GM19468 (cell line): ENCODE results near the gene COL5A3.
"Not testable (repeated sequence)": the region's sequence is repeated elsewhere in the genome, so short reads cannot be mapped to it uniquely, and the experiment has no call there.

Experiments
- ATAC-seq: cut with Tn5 transposase; IDR thresholded peaks from one replicate; pipeline ENCODE4 v1.9.1; 2021; ENCODE audit warnings: mild to moderate bottlenecking, moderate library complexity, moderate number of reproducible peaks; ENCODE audit not compliant: unreplicated experiment; ENCODE audit errors: extremely low read depth

Gene COL5A3

DNA sequence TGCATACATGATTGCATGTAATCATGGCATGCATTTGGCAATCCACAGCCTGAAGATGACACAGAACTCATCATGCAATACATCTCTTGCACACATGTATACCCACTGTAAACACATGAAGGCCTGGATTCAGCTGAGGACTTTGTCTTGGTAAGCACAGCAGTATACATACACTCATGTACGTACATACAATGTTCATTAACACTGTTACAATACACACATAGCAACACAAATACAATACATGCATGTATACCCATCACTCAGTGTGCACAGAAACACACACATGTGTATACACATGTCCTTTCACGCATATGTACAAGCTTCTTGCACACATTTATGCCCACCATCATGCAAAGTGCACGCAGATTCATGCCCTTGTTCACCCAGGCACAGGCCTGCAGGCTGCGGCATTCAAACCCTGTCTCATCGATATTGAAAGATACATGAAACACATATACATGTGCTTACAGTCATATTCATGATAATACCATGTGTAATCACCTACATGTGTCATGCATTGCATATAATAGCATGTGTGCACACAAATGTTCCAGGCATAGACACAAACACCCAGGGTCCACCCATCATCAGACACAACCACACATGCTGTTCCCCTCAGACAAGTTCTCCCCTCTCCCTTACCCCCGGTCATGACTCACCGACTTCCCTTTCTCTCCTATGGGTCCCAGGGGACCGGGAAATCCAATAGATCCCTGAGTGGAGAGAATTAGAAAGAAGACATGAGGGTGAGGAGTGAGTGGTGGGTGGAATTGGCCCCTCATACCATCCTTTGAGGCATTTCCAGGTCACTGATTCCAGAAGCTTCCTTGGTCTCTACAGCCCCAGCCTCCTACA is 28.7 kb downstream of the COL5A3 start:
- ATAC-seq: no peak

DNA sequence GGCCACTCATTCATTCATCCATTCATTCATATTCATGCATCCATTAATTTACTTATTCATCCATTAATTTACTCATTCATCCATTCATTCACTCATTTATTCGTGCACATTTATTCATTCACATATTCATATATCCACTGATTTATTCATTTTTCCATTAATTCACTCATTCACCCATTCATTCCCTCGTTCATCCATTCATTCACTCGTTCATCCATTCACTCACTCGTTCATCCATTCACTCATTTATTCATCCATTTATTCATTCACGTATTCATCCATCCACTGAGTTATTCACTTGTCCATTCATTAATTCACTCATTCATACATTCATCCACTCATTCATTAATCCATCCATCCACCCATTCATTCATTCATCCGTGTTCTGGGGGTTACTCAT is 38.2 kb downstream of the COL5A3 start:
- ATAC-seq: no peak

DNA sequence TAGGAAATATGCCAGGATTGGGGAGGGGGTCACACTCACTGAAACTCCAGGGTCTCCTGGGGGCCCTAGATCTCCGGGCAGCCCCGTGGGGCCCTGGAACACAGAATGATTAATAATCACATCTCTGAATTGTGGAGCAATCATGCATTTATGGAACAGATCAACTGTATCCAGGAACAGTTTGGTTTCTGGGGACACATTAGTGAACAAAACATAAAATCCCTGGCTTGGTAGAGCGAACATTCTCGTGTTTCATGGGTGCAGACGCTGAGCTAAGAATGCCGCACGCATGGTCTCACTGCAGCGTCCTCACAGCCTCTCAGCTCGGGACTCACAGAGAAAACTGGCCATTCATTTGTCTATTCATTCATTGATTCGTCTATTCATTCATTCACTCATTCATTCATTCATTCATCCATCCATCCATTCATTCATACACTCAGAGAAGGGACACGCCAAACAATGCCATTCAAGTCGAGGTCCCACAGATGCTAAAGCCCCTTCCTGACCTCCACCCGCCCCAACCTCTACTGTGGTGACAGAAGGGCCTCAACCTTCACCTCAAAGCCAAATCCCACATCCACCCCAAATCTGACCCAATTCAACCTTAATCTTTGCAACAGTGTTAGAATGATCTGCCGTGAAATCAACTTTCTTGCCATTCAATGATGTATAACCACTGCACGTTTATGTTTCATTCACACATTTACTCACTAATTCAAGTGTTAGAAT is 39.0 kb downstream of the COL5A3 start:
- ATAC-seq: no peak

DNA sequence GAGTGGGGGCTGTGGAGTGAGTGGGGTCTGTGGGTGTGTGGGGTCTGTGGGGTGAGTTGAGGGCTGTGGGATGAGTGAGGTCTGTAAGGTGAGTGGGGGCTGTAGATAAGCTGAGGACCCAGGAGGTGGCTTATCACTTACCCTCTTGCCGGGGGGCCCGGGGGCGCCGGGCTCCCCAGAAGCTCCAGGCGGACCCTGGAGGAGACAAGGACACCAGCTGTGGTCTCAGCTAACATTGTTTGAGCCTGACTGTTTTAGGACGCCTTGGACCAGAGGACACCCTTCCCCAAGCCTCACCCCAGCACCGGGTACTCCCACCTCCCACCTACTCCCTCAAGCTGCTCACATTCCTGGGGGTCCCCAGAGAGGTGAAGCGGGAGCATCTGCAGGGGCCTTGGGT is 39.8 kb downstream of the COL5A3 start:
- ATAC-seq: no peak

DNA sequence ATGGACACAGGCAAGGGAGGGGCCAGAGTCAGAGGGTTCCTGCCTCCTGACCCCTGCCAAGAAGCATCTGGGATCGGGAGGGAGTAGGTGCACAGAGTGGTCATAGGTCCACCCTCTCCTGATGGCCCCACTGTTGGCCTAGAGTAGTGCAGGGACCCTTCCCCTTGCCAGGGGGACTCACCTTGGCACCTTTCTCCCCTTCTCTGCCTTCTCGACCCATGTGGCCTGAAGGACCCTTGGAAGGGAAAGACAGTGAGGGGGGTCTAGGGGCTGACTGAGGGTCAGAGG is 40.7 kb downstream of the COL5A3 start:
- ATAC-seq: no peak

DNA sequence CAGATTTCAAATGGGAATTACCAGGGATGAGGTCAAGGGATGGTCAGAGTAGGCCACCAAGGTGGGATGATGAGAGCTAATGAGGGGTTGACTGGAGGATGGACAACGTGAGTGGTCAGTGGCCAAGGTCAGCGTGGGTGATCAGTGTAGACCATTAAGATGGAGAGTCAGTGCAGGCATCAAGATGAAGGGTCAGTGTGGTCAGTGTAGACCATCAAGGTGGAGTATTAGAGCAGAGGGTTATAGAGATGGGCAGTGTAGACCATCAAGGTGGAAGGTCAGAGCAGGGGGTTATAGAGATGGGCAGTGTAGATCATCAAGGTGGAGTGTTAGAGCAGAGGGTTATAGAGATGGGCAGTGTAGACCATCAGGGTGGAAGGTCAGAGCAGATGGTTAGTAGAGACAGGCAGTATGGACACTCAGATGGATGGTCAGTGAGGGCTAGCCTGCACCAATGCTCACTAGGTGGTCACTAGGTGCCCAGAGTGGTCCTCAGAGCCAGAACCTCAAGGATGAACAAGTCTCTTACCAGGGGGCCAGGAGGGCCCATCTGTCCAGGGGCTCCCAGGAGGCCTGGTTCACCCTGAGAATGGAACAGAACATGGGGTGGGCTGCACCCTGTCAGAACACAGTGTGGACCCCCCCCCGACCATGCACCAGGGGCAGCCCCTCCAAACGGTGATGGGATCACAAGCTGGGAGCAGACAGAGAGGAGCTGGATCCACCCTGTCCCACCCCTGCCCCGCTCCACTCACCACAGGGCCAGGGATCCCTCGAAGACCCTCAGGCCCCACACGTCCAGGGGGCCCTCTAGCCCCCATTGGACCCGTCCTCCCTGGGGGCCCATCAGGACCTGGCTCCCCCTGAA is 41.2 kb downstream of the COL5A3 start:
- no peak for ATAC-seq

DNA sequence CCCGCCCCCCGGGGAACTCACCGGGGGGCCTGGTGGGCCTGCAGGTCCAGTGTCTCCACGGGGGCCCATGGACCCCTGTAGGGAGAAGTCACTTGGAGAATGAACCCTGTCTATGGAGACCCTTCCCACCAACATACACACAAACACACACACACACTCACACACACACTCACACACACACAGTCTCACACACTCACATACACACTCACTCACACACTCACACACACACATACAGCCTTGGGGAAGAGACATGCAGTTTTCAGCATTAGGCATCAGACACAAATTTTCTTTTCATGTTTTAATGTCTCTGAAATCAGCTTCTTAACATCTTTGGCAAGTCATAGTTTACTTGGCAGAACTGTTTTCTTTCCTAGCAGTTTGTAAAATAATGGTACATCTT is 43.0 kb downstream of the COL5A3 start:
- ATAC-seq: no peak

DNA sequence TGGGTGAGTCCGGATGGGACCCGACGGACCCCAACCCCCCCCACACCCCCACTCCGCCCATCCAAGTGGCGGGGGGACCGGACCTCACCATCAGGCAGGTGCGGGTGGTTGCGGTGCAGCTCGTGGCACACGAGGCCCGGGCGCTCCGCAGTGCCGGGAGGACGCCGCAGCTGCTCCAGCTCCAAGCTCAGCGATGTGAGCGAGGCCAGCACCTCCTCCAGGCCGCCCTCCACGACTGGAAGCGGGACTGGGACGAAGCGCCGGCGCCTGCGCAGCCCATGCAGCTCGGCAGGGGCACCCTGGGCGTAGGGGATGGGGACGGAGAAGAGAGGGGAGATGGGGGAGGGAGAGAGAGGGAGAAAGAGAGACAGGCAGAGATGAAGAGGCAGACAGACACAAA is 43.9 kb downstream of the COL5A3 start:
- ATAC-seq: no peak

DNA sequence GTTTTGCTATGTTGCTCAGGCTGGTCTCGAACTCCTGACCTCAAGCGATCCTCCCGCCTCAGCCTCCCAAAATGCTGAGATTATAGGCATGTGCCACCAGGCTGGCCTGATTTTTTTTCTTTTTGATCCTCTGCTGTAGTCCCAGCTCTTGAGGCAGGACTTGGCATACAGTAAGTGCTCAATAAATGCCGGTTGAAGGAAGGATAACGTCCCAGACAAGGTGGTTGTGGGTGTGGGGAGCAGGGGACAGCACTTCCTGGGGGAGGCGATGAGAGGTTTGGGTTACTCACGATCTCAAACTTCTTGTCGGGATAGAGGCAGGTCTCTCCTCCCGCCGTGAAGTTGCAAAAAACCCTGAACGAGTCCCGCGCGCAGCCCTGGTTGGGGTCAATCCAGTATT is 44.3 kb downstream of the COL5A3 start:
- ATAC-seq: no peak

DNA sequence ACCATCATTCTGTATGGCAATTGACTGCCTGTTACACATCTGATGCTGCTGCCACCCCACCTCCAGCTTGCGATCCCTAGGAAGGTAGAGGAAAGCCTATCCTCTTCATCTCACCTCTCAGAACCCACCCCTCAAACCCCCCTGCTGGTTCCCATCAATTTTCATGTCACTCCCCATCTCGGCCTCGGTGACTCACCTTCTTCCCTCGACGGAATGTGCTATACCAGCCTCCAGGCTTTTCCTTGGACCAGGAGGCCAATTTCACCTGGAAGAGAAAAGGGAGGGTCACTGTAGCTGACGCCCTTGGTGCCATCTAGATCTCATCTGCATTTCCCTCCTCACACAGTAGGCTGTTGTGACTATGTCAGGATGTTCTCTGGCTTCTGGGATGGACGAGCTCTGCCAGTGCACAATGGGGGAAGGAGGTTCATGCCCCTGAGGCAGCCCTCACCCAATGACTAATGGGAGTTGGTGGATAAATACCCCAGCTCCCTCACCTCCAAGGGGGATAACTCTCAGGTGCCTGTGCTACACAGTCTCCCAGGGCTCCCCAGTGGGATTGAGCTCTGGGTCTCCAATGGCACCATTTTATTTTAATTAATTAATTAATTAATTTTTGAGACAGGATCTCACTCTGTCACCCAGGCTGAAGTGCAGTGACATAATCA is 47.5 kb downstream of the COL5A3 start:
- no peak for ATAC-seq

DNA sequence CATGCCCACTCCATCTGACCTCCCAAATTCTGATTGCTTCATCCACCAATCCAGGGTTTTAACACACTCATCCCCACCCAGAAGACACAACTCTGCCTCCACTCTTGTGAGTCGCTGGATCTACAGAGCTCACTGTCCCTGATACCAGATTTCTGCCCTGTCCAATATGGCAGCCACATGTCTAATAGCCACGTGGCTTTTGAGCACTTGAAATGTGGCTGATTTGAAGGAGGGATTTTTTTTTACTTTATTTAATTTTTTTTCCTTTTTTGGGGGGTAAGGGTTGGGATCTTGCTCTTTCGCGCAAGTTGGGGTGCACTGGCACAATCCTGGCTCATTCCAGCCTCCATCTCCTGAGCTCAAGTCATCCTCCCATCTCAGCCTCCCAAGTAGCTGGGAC is 49.2 kb downstream of the COL5A3 start:
- ATAC-seq: no peak

DNA sequence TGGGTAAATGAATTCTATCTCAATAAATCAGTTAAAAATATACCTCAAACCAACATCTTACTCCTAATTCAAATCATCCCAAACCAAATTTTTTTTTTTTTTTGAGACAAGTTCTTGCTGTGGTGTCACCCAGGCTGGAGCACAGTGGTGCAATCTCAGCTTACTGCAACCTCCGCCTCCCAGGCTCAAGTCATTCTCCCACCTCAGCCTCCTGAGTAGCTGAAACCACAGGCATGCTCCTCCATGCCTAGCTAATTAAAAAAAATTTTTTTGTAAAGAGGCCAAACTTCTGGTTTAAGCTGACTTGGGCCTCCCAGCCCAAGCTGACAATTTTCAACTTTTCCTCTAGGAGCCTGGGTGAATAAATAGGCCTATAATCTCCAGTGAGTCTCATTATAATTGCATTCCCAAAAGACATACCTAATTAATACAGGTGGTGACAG is 51.9 kb downstream of the COL5A3 start:
- ATAC-seq: no peak

DNA sequence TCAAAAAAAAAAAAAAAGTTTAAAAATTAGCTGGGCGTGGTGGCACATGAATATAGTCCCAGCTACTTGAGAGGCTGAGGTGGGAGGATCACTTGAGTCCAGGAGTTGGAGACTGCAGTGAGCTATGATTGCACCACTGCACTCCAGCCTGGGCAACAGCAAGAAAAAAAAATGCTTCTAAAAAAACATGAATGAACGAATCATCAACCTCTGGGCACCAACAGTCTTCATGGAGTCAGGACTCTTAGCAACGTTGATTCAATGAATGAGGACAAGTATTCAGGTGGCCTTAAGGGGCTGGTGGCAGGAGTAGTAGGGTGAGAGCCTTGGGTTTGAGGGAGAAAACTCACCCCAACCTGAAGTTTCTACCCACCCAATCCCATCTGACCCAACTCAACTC is 53.3 kb downstream of the COL5A3 start:
- no peak for ATAC-seq

DNA sequence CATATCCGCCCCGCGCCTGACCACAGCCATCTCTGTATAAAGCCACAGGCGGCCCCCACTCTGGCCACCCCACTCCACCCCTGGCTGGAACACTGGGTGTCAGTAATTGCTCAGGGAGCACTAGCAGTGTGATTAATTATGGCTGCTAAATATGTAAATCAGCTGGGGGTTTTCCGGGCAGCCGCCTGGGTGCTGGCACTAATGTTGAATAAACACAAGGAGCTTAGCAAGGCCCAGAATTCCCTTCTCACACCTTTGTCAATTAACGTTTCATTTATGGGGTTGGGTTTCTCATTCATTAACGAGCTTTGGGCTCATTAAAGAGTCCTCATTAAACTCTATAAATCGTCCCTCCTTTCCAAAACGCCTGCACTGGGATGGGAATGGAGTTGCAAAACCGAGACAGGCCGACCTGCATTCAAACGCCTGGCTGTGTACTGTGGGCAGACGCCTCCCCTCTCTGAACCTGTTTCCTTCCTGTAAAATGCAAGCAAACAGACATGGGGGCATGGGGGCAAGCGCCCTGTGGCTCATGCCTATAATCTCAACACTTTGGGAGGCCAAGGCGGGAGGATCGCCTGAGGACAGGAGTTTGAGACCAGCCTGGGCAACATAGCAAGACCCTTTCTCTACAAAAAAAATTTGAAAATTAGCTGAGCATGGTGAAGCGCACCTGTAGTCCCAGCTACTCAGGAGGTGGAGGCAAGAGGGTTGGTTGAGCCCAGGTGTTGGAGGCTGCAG is 56.3 kb downstream of the COL5A3 start:
- no peak for ATAC-seq

DNA sequence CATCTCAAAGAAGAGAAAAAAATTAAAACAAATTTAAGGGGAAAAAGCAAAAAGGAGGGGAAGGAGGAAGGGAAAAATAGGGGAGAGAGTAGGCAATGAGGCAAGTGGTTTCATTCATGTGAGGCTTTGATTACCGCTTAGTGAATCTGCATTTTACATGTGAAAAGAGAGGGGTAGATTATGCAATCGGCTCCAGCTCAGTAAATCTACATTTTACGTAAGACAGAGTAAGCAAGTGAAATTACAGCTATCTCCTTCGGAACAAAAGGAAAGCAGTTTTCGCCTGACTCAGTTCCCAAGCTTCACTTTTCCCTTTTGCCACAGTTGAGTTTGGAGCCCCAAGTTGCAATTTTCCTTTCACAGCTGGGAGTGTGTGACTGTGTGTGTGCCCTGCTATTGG is 58.0 kb downstream of the COL5A3 start:
- no peak for ATAC-seq

DNA sequence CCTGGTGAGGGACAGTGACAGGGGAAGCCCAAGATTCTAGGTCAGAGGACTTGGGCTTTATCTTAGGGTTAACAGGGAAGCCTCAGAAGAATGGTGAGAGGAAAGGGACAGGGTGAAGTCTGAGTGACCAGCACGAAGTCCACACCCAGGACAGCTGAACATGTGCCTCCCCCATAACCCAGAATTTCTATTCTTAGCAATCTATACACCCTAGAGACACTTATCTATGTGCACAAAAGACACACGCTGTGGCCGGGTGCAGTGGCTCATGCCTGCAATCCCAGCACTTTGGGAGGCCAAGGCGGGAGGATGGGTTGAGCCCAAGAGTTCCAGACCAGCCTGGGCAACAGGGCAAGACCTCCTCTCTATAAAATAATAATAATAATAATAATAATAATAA is 62.9 kb downstream of the COL5A3 start:
- ATAC-seq: no peak

DNA sequence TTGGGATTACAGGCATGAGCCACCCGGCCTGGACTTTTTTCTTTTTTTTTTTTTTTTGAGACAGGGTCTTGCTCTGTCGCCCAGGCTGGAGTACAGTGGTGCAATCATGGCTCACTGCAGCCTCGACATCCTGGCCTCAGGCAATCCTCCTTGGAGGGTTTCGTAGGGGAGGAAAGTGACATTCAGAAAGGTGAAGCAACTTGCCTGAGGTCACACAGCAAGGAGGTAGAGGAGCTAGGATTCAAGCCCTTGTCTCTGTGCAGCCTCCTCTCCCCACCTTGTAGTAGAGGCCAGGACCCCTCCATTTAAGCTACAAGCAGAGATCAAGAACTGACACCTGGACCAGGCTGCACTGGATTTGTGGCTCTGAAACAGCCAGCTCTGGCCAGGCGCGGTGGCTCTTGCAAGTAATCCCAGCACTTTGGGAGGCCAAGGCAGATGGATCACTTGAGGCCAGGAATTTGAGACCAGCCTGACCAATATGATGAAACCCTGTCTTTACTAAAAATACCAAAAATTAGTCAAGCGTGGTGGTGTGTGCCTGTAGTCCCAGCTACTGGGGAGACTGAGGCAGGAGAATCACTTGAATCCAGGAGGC is 63.7 kb downstream of the COL5A3 start:
- ATAC-seq: not testable (repeated sequence)

DNA sequence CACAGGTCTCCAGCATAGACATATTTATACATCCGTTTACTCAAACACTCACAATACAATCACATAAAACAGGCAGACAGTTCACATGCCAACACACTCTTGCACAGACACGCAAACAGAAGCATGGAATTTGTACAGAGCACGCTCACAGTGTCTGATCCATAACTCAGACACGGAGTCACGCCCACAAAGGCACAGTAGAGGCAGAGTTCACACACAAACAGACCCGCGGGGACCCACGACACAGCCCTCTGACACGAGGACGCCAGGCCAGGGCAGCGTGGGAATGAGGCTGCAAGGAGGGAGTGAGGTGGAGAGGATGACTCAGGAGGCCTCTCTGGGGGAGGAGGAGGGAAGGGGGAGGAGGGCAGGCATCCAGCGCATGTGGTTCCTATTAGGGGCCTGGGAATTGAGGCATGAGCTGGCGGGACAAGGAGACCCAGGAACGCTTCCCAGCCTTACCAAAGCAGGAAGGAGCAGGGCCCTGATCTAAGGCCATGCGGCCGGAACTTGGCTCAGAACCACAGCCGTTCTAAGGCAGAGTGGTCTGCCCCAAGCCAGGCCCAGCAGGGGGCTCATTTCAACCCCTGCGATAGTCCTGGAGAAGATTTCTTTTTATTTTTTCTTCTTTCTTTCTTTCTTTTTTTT is 64.9 kb downstream of the COL5A3 start:
- ATAC-seq: no peak

DNA sequence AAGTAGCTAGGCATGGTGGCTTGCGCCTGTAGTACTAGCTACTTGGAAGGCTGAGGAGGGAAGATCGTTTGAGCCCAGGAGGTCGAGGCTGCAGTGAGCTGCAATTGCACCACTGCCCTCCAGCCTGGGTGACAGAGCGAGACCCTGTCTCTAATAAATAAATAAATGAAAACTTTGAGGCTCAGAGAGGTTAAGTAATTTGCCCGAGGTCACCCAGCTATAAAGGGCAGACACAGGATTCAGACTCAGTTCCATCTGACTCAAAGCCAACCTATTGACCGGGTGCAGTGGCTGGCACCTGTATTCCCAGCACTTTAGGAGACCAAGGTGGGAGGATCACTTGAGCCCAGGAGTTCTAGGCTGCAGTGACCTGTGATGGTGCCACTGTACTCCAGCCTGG is 66.6 kb downstream of the COL5A3 start:
- no peak for ATAC-seq
